WERI-Rb-1 (cell line): Measurements from ENCODE around the gene C14orf39.
A peak's percentile ranks its signal among the peaks of the same experiment; 100 is the strongest.

ENCODE experiments used
- DNase-seq: peaks from one replicate; pipeline ENCODE4 v3.0.0-alpha.2; 2020
- H3K27ac ChIP-seq: fragments of 250-450 bp; sonication (Bioruptor Pico); 2 replicates; pipeline ENCODE4 v1.5.1; 2020; ENCODE audit warnings: mild to moderate bottlenecking, moderate library complexity
- H3K27me3 ChIP-seq: fragments of 250-450 bp; sonication (Bioruptor Pico); 2 replicates; pipeline ENCODE4 v1.5.1; 2021; ENCODE audit warnings: mild to moderate bottlenecking, low read depth, moderate library complexity; ENCODE audit not compliant: insufficient read depth, severe bottlenecking
- H3K36me3 ChIP-seq: fragments of 250-450 bp; sonication (Bioruptor Pico); 2 replicates; pipeline ENCODE4 v1.5.1; 2020; ENCODE audit warnings: mild to moderate bottlenecking, moderate library complexity
- H3K4me3 ChIP-seq: 2 replicates; pipeline ENCODE4 v1.5.1; 2011; ENCODE audit warnings: low read depth, mild to moderate bottlenecking, control low read depth, low read length
- H3K9me3 ChIP-seq: fragments of 250-450 bp; sonication (Bioruptor Pico); 2 replicates; pipeline ENCODE4 v1.5.1; 2021; ENCODE audit warnings: mild to moderate bottlenecking, moderate library complexity; ENCODE audit not compliant: severe bottlenecking
- TF ChIP-seq, protein P1 (sequence below): IDR thresholded peaks from 2 replicates; pipeline ENCODE4 v1.5.1; 2011; ENCODE audit warnings: low read depth, mild to moderate bottlenecking, control low read depth, inconsistent platforms, low read length

C14orf39 gene

DNA sequence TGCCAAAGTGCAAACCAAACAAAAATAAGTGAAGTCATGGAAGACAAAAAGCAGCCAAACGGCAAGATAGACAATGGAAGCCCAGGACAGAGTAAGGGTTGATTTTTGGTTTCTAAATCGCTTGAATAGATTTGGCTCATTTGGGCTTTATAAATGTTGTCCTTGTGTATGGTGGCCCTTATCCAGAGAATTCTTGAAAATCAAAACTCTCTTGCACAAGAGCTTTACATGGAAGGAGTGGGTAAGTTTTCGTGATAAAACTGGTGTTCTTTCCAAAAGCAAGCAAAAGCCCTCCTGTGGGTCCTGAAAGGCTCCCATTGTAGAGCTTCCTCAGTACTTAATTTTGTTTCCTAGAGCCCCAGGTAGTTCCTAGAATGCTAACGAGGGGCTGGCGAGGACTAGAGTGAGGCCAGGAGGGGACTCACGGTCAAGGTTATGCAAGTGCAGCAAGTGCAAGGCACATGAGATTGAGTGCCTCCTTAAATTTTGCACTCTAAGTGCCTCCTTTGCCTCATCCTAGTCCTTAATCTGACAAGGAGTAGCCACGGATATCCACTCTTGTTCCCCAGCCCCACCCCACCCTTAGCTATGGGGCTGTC, 27.2 kb upstream of the C14orf39 start:
- H3K9me3 ChIP-seq, result peaks cover 15% of the 10 kb centered on the region
- TF ChIP-seq, protein P1, sequence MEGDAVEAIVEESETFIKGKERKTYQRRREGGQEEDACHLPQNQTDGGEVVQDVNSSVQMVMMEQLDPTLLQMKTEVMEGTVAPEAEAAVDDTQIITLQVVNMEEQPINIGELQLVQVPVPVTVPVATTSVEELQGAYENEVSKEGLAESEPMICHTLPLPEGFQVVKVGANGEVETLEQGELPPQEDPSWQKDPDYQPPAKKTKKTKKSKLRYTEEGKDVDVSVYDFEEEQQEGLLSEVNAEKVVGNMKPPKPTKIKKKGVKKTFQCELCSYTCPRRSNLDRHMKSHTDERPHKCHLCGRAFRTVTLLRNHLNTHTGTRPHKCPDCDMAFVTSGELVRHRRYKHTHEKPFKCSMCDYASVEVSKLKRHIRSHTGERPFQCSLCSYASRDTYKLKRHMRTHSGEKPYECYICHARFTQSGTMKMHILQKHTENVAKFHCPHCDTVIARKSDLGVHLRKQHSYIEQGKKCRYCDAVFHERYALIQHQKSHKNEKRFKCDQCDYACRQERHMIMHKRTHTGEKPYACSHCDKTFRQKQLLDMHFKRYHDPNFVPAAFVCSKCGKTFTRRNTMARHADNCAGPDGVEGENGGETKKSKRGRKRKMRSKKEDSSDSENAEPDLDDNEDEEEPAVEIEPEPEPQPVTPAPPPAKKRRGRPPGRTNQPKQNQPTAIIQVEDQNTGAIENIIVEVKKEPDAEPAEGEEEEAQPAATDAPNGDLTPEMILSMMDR, result no peak
- no peaks in the 10 kb centered on the region; the same call in 1 of the 2 replicates for H3K36me3 ChIP-seq
- no peak for DNase-seq
- no peaks in the 10 kb centered on the region for H3K27me3 ChIP-seq
- H3K27ac ChIP-seq, result no peak overlapping the region
- H3K4me3 ChIP-seq, result no peak overlapping the region

DNA sequence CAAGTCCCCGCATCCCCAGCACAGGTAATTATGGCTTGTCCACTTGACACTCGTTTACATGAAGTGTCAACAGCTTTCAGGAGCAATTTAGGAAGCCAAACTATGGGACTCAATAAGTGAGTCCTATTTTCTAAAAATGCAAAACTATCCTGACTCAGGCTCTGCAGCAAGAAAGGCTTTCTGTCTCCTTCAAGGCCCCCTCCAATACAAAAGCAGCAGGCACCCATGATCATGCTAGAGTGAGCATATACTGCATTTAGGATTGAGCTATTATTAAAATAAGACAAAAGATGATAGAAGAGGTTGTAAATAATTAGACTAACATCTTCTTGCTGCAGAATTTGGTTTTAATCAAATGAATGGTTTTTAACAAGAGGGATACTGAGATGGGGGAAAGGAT, 26.3 kb upstream of the C14orf39 start:
- Histone ChIP-seq H3K4me3 (no peak overlapping the region), H3K9me3 (peaks cover 15% of the 10 kb centered on the region), H3K27me3 (no peaks in the 10 kb centered on the region), H3K36me3 (no peaks in the 10 kb centered on the region; the same call in 1 of the 2 replicates), H3K27ac (no peak overlapping the region)
- no peak for DNase-seq
- TF ChIP-seq, protein P1, result no peak

DNA sequence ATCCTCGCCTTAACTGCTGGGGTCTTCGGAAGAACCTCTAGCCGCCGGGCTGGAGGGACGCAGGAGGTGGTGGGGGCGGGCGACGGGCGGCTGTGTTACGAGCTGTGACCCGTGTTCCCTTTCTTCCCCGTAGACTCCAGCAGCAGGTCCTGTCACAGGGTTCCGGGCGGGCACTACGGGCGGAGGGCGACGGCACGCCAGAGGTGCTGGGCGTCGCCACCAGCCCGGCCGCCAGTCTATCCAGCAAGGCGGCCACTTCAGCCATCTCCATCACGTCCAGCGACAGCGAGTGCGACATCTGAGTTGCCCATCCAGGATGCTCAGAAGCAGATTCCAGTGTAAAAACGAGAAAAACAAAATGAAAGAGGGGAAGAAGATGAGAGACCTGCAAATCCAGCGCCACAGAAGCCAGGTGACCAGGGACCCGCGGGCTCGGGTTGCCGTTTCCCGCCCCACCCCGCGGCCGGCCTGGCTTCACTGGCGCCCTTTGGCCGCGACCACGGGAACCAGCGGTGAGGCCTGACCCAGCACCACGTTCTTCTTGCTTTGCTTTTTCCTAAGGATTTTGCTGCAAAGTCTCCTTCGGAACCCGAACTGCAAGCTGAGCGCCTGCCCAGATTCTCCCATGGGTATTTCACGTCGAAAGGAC, 25.2 kb upstream of the C14orf39 start:
- H3K36me3 ChIP-seq, result no peaks in the 10 kb centered on the region; the same call in 1 of the 2 replicates
- peaks cover 15% of the 10 kb centered on the region for H3K9me3 ChIP-seq
- H3K4me3 ChIP-seq, result no peak overlapping the region
- no peak for DNase-seq
- no peak overlapping the region for H3K27ac ChIP-seq
- TF ChIP-seq, protein P1, result no peak
- no peaks in the 10 kb centered on the region for H3K27me3 ChIP-seq

DNA sequence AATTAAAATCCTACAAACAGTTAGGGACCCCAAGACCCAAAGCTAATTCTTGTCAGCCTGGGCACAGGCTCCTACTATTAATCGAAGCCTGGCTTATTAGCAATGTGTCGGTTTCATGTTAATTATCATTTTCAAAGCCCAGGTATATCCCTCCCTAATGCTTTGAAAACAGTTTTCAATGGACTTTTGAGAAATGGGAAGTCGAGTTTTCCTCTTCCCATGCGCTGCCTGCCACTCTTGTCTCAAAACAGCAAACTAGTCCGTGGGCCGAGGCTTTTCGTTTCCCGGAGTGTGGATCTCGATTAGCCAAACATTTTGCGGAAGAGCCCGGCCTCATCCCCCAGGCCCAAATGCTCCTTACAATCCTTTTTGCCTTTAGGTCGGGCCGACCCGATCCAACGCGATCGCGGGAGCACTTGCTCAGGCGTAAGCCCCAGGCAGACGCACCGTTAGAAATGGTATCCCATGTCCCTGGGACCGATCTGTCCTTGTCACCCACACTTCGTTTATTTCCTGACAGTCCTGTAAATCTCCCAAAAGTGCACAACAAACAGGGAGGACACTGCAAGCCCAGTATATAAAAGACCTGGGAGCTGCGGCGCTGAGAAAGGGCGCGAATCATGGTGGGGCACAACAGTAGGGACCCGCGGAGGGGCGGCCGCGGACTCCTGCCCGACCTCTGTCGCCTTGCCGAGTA, 24.5 kb upstream of the C14orf39 start:
- no peaks in the 10 kb centered on the region; the same call in 1 of the 2 replicates for H3K36me3 ChIP-seq
- H3K4me3 ChIP-seq, result peak overlapping the region; percentile 73
- TF ChIP-seq, protein P1, result no peak
- no peaks in the 10 kb centered on the region for H3K27me3 ChIP-seq
- H3K9me3 ChIP-seq, result peaks cover 8% of the 10 kb centered on the region
- no peak for DNase-seq
- no peak overlapping the region for H3K27ac ChIP-seq

DNA sequence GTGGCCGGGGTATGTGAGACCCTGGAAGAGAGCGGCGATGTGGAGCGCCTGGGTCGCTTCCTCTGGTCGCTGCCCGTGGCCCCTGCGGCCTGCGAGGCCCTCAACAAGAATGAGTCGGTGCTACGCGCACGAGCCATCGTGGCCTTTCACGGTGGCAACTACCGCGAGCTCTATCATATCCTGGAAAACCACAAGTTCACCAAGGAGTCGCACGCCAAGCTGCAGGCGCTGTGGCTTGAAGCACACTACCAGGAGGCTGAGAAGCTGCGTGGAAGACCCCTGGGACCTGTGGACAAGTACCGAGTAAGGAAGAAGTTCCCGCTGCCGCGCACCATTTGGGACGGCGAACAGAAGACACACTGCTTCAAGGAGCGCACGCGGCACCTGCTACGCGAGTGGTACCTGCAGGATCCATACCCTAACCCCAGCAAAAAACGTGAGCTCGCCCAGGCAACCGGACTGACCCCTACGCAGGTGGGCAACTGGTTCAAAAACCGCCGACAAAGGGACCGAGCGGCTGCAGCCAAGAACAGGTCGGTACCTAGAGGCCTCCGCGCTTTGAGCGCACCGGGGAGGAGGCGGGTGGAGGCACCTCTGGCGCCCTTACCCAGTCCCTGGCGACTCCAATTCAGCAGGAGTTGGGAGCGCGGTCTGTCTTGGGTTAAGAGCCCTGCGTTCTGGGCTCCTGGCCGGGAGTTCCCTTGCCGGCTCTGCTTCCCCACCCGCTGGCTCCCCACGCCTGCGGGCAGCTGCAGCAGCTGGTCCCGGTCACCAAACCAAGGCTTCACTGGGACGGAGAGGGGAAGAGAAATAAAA, 23.8 kb upstream of the C14orf39 start:
- peak overlapping the region; percentile 42; the same call in 1 of the 2 replicates for H3K27ac ChIP-seq
- H3K36me3 ChIP-seq, result no peaks in the 10 kb centered on the region; the same call in 1 of the 2 replicates
- H3K9me3 ChIP-seq, result peaks cover 2% of the 10 kb centered on the region
- TF ChIP-seq, protein P1, result no peak
- peak; percentile 41 for DNase-seq
- H3K27me3 ChIP-seq, result no peaks in the 10 kb centered on the region
- peak overlapping the region; percentile 73 for H3K4me3 ChIP-seq
